COLO668 (cell line): ENCODE results near the gene TWIST2.

Experiments
- DNase-seq: peaks from one replicate; lab custom pipeline; 2025; ENCODE audit not compliant: unreplicated experiment; lab: John Stamatoyannopoulos, UW

Gene TWIST2

DNA sequence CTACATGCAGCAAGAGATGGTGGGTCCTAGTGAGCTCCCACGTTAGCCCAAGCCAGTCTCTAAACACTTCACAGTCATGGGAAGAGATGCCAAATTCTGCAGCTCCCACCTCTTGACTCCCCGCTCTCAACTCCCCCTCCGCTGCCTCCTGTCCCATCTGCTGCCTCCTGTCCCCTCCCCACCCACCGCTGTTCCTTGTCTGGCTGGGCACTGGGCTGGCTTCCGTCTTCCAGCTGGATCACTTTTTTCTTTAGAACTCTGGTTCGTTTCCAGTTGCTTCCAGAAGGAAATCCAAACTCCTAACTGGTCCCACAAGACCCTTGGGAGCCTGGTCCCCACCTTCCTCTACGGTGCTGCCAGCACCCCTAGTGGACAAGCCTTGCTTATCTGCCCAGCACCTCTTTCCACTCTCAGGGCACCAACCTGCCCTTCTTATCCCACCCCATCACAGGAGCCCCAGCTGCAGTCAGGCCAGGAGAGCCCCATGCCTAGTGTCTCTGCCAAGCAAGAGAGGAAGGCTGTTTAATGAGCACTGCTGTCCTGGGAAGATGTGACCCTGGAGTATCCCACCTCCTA is 12.1 kb upstream of the TWIST2 start:
- DNase-seq, result no peak

DNA sequence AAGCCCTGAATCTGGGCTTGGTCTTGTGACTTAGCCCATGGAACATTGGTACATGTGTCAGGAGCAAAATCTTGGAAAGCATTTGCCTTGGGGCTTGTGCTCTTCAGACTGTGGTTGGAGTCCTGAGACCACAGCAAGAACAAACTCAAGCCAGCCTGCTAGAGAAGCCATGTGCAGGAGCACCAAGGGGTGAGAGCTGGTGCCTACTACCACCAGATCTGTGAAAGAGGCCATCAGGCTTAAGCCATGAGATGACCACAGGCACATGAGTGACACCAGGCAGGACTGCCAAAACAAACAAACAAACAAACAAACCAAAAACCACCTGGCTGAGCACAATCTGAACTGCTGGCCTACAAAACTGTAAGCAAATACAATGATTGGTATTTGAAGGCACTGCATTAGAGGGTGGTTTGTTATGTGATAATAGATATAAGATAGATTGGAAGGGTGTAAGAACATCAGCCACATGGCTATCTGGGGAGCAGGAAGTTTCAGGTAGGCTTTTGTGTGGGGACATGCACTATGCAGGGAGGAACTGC is 9.0 kb upstream of the TWIST2 start:
- no peak for DNase-seq

DNA sequence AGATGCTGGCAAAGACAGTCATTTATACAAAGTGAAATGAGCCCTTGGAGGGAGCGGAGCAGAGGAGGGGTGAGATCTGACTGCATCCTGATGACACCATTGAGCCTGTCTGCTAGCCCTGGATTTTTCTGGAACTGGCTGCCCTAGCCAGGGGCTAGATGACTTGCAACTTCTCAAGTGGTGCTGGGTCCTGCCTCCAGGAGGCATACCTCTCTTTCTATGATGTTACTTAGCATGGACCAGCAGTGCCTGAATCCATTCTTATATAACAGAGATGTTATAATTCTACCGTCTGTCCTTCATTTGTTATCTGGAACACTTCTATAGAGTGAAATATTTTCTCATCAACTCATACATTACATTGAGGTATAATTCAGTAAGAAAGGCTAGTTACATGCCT is 8.5 kb upstream of the TWIST2 start:
- DNase-seq, result no peak

DNA sequence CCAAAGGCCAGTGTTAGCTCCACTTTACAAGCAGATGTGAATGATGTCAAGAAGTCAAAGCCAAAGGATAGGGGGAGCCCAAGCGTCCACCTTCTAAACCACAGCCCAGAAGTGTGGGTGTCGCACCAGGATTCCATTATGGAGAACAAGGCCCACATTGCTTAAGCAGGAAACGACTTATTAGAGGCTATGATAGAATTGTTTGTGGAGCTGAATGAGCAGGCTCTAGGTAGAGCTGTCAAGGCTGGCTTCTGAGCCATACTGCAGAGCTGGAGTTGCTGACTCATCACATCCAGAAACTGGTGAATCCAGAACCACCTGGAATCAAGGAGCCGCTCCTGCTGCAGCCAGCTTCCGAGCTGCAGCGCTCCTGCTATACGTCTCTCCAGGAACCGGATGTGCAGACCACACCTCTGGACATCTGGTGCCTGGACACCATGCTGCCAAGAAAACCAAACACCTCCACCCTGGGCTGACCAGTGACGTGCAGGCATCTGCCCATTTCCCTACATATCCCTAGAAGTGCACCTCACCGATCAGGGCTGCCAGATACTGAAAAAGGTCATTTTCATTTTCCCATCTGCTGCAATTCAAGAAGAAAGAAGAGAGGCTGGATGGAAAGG is 6.2 kb upstream of the TWIST2 start:
- DNase-seq, result no peak

DNA sequence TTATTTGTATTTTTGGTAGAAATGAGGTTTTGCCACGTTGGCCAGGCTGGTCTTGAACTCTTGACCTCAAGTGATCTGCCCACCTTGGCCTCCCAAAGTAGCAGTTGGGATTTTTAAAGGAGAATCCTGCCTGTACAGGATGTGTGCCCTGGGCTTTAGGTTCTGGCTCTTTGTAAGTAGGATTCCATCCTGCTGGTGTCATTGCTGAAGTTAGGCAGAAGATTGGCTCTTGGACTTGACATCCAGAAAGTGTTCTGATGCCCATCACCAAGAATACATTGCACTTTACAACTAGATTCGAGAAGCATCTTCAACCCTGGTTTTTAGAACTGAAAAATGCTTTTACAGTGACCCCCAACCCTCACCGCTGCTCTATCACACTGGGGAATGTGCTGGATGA is 4.4 kb upstream of the TWIST2 start:
- DNase-seq, result no peak

DNA sequence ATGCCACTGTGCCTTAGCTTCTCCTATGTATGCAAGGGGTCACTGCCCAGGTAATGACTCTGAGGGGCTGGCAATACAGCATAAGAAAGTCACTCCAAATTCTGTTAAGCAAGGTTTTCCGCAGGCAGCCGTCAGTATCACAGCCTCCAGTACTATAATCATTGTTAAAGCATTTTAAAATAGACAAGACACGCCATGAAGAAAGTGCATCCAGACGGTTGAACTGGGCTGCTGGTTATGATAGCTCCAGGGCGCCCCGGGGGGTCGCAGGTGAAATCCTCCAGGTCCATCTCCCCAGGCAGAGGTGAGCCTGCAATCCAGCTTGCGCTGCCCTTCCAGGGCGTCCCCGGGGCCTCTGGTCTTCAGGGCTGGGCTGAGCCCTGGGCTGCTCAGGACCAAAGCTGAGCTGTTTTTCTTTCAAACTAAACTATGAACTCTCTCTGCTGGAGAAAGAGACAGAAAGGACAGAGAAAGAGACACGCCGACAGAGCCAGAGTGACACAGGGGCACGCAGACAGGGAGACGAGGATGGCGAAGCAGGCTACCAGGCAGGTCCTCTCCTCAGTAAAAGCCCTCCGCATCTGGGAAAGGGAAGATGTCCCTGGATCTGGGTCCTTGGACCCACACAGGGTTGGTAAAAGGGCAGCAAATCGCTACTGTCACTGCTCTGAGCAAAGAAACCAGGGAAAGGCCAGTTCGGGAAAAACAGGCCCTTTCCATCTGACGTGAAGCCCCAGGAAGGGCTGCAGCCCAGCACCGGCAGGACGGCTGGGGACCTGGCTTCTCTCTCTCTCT is 2.1 kb upstream of the TWIST2 start:
- no peak for DNase-seq

DNA sequence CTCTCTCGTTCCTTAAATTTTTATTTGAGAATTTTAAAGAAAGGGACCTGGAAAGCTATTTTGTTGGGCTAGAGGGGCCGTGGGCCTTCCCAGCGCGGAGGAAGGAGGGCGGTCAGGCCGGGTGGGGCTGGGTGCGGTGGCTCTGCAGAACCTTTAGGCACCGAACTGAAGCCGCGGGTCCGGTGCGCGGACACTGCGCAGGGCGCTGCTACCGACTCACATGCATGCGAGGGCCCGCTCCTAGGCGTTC is 1.6 kb upstream of the TWIST2 start:
- no peak for DNase-seq

DNA sequence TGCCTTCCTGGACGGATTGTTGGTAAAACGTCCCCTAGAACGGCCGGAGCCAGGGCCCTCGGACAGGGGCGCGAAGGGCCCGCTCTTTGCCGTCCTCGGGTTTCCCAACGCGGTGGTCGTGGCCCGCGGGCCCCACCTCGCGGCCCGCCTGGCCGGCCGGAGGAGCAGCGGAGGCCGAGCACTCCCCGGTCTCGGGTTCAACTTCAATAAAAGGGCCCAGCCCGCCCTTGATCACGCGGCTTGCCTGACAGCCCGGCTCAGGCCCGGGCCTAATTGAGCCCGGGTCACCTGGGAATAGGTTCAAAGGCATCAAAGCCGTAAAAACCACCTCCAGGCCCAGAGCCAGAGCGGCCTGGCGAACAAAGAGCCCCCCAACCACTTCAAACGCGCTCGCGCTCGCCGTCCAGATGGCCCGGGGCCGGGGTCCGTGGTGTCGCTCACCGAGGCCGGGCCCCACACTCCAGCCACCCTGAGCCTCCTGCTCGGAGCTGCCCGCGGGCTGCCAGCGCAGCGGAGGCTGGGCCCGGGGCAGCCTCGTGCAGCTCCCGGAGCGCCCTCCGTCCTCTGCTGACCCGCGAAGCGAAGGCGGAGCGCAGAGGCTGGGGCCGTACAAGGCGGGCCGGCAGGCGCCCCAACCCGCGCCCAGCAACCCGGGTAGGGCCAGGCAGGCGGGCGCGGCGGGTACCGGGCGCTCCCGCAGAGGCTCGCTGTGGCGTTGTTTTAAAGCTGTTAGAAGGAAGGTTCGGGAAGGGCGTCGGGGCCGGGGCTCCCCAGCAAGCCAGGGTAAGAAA is 1.1 kb upstream of the TWIST2 start:
- no peak for DNase-seq

DNA sequence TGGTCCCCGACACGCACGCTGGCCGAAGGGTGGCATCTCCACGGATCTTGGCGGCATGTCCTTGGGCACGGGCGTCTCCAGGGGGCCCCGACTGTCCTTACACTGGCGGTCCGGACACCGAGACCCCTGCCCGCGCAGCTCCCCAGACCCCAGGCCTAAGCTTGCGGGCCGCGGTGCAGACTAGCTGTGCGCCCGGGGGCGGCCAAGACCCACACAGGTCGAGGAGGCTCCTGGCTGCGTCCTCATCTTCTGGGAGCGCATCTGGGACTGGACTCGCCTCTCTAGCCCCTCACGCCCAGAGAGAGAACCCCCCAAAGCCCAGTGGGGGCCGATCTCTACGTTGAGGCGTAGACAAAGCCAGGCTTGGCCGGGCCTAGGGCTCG is 475 bp upstream of the TWIST2 start:
- no peak for DNase-seq

DNA sequence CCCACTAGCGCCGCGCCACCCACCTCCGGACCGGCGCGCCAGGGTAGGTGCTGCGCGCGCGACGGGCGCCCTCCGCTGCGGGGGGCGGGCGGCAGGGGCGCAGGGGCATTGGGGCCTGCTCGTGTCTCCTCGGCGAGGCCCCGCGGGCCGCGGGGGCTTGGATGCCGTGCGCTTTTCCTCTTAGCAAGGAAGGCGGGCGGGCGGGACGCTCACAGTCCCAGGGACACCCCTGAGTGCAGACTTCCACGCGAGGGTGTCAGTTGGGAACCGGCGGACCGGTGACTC is 748 bp downstream of the TWIST2 start:
- no peak for DNase-seq

DNA sequence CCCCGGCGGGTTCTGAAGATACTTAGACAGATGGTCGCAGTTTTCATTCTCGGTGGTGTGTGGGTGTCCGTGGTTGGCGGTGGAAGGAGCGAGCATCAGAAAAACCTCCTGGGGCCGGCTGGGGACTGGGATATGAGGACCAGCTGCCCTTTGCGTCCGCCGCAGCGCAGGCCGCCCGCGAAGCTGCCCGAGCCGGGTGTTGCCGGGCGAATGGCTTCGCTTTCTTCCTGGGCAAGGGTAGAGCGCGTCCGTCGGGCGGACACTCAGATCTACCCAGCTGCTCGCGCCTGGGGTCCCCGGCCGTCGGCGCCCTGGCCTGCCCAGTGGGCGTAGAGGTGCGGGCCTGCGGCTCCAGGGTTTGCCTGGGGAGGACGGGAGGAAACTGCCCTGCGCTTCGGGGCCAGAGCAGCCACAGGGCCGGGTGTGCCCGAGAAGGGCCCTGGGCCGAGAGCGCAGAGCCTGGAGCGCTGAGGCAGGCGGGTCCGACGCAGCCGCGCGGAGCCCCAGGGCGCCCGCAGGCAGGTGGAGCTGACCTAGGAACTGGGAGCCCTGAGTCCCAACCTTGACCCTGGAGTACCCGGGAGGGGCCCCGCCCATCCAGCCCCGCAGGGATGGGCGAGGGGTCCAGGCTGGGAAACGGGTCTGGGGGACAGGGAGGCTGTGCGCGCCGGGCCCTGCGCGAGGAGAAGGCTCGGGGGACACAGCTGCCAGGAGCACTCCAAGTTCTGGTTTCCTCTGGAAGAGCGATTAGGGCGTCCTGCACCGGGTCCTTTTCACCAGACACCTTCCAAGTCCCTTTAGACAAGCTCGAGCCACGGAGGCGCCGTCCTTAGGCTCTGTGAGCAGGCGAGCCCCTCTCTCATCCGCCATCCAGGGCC is 1.3 kb downstream of the TWIST2 start:
- DNase-seq, result no peak

DNA sequence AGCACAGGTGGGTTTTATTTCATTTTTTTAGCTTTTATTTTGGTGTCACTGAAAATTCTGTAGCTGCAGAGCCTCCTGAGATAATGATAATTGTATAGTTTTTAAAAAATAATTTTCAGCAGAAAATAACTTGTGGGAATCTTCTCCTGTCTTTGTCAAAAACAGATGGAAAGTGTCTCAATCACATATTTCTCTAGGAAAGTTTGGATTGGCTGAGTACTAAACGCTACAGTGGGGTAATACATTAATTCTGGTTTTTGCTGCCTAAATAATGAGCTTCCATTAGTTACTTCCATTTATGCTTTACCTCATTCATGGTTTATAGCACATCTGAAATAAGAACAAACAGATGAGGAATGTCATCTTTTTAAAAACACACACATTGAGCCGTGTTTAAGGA is 2.2 kb downstream of the TWIST2 start:
- DNase-seq, result no peak

DNA sequence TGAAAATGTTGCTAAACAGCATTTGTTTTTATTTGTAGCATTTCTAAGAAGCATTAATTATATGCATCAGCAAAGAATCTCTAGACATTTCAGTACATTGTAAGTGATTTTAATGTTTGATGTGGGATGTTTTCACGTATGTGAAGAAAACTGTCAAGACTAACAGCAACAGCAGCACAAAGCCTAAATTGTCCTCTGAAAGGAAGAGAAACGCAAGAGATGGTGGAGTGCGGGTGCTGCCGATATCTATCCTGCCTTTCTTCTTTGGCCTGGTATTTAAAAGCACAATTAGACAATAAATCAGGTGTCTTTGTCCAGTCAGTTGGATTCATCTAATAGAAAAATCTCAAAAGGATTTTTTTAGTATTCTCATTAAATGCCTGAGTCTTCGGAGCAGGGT is 3.1 kb downstream of the TWIST2 start:
- DNase-seq, result no peak

DNA sequence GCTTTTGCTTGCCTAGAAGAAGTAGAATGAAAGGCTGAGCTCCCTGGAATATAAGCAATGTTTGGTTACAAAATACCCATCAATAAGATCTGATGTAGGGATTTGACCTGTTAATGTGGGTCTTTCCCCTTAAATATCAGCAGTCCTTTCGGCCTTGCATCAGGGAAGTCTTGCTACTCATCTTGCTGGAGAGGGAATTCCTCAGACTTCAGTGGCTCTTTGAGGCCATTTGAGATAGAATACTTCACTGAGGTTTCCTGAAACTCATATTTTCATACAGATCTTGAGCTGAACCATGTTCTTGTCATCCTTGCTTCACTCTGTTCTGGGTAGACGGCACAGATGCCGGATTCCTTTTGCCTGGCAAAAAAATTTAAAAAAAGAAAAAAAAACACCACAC is 3.9 kb downstream of the TWIST2 start:
- no peak for DNase-seq

DNA sequence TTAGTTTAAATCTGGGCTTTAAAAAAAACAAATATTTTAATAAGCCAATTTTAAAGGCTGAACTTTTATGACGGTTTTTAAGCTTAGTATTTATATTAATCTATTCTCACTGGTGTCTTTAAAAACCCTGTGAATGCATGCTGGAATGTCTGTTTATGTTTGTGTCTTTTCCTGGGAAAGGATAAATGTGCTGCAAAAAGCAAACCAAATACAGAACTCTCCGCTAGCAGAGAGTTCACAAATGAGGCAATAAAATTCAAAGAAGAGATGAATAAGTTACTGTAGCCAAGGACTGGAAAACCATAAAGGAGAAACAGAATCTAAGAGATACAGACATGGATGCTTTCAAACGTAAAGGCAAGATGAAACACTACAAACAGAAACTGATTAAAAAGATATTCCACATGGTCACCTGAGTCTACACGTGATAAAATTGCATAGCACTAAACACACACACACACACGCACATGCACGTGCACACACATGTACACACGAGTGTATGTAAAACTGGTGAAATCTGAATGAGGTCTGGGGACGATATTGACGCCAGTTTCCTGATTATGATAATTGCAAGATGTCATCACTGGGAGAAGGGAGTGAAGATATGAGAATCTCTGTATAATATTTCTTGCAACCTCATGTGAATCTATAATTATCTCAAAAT is 4.5 kb downstream of the TWIST2 start:
- no peak for DNase-seq

DNA sequence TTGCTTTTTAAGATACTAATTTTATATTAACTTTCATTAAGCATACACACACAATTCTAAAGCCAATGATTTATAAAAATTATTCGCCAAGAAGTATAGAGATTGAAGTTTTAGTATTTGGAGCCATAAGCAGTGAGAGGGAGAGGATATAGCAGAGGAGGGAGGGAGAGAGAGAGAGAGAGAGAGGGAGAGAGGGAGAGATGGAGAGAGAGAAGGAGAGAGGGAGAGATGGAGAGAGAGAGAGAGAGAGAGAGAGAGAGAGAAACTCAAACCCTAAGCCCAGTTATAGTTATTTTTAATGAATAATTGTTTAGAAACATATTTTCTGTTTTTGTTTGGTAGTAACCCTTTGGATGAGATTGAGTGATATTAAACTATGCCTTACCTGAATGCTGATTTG is 5.3 kb downstream of the TWIST2 start:
- no peak for DNase-seq

DNA sequence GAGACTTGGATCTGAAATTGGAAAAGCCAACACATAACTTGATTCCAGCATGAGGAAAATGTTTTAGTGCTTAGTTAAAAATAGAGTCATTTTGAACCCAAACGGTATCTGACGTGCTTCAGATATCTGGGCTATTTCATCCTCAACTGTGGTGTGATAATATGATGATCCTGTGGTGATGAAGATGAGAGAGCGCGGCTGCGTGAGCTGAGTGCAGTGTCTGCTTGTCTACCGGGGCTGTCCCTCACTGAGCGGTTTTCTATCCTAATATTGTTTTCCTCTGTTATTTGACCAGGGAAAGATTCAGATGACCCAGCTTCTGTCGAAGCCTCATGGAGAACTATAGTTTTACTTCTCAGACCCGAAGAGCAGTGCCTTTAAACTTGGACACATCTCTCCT is 5.8 kb downstream of the TWIST2 start:
- no peak for DNase-seq

DNA sequence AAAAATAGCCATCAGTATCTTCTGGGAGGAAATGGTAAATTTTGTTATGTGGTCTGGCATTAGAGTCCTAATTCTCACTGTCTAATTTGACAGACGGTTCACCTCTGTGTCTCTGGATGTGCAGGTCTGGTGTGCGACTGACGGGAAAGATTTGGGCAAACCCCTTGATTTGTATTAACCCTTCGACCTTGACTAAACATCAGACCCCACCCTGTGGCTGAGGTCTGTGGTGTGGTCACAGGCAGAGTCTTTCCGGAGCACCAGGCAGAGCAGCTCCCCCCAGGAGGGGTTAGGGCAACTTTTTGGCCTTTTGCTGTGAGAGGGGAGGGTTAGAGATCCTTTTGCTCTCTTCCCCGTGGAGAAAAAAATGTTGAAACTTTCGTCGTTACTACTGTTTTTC is 6.4 kb downstream of the TWIST2 start:
- DNase-seq, result no peak

DNA sequence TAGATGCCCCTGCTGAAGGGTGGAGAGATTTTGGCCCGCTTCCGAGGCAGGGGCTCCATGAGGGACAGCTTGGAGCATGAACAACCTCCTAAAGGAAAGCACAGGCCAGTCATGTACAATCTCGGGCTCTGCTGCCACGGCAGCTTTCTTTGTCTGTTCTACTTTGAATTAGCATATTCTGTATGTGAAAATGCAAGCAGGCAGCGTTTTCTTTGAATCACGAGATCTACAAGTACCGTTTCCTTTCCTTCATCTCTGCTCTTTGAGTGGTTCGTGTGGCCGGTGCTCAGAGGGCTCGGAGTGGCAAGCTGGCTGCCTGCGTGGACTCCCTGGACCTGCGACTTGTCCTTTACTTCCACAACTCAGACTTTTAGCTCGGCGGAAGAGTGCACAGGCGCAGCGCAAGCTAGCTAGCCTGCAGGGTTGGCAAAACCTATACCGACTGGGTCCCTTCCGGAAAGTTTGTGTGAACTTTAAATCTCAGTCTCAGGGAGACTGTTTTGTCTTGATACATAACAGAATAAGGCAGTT is 6.9 kb downstream of the TWIST2 start:
- DNase-seq, result no peak

DNA sequence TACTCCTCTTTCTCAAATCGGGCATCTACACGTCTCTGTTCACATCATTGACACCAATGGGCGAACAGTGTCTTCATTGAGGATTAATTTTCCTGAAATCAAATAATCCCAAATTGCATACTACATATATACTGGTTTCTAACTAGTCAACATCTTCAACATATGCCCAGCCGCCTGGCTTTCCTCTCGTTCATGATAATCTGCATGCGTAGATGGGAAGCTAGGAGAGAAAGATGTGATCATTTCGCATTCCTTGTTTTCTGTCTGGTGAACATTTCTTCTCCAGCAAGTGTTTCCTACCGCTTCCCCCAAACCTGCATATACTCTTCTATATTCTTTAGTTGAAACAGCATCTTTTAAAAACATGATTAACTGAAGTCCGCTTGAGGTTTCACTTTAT is 7.4 kb downstream of the TWIST2 start:
- DNase-seq, result no peak
